Measurements from ENCODE around the gene ZNF765.
"Not testable (repeated sequence)": the region's sequence is repeated elsewhere in the genome, so short reads cannot be mapped to it uniquely, and the experiment has no call there.

ZNF765 gene

DNA sequence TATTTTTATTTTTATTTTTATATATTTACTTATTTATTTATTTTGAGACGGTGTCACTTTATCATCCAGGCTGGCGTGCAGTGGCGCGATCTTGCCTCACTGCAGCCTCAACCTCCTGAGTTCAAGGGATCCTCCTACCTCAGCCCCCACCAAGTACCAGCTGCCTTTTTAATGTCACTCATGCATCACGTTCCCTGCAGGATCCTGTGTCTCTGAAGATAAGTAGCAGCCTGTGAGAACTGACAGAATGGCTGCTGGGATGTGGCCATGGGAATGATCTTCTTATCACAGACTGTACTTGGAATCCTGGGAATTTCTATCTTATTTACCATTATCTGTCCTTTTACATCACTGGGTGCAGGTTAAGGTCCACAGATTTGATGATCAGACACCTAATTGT, 27.6 kb downstream of the ZNF765 start:
- DNase-seq (ENCODE audit: low spot score) = no peak

- not testable (repeated sequence) for DNase-seq (ENCODE audit: low spot score)
These were observed 28.1 kb downstream of the ZNF765 start for GRCh38 chr19:53423074-53423473.

DNA sequence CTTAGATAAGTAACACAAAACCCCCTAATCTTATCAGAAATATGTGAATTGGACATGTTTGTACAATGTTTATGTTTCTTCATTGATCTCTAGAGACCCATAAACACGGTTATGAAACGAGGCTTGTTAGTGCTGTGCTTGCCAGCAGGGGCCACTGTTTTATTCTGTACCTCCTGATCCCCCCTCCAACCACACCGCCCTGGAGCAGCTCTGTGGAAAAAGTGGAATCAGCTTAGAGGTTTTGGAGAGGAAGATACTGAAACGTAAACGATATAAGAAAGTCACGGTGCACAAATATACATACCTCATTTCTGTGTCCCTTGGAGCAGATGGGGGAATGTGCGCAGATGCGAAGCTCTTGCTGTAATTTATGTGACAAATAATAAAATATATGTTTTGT, 28.7 kb downstream of the ZNF765 start:
- not testable (repeated sequence) for DNase-seq (ENCODE audit: low spot score)

DNA sequence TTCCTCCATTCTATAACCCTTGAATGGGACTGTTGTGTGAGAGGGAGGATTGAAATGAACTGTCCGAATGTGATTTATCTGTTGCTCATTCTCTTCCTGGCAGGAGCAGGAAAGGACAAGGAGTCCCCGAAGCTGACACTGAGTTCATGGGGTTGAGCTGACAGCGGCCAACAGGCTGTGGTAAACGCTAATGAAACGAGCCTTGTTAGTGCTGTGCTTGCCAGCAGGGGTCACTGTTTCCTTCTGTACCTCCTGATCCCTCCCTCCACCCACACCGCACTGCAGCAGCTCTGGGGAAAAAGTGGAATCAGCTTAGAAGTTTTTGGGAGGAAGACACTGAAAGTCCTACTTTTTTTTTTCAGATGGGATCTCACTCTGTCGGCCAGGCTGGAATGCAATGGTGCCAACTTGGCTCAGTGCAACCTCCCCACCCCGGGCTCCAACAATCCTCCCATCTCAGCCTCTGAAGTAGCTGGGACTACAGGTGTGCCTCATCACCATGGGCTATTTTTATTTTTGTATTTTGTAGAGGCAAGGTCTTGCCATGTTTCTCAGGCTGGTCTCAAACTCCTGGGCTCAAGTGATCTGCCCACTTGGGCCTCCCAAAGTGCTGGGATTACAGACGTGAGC, 30.1 kb downstream of the ZNF765 start:
- peak; percentile 75 for DNase-seq (ENCODE audit: low spot score)

DNA sequence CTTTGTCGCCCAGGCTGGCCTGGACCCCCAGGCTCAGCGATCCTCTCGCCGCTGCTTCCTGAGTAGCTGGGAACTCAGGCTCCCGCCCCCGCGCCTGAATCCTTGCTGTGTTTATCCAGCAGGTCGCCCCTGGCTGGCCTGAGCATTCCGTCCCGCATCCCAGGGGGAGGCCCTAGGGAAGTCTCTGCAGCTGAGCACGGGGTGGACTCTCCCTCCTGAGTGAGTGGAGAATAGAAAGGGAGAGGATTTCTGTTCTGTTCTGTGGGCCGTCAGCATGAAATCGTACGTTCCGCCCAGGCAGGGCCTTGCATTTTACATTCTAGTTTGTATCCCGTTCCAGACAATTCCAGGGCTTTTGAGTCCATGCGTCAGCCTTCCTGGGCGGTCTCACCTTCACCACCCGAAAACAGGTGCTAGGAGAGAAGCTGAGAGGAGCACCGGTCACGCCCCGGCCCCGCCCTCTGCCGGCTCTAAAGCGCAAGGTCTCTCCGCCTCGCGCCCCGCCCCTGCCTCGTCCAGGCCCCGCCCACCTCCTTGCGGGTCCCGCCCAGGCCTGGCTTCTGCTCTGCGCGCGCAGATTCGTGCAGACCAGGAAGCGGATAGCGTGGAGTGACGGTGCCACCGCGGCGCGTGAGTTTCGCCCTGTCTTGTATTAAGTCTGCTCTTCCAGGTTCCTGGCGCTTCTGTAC, 36.6 kb downstream of the ZNF765 start, which contains the start of gene ZNF761:
Gene ZNF761 (plus strand): TSS at position 586 of the 689 bp plus-strand sequence. CDS start 15,285 bp downstream, outside the sequence.
- DNase-seq (ENCODE audit: low spot score) = peak; percentile 87

DNA sequence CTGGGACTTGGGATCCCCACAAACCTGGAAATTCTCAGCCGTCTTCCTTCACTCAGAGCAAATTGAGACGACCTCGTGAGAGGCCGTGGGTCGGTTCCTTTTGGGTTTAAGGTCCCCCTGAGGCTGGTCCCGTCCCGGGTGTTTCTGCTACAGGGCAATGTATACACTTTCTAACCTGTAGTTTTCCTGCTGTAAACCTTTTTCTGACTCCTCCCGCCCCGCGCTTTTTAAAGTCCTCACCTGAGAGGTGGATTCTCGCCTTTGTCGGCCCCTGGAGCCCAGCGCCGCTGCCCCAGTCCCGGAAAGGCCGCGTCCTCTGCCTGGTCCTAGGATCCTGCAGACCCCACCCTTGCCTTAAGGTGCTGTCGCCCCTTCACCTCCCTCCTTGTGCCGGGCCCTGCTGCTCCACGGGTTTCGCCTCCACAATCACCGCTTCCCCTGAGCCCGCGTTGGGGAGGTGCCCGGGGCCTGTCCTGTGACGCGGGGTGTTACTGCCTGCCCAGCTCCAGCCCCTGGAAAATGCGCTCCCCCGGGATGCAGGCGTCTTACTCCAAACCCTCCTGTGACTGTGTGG, 37.2 kb downstream of the ZNF765 start:
- DNase-seq (ENCODE audit: low spot score) = peak; percentile 7

DNA sequence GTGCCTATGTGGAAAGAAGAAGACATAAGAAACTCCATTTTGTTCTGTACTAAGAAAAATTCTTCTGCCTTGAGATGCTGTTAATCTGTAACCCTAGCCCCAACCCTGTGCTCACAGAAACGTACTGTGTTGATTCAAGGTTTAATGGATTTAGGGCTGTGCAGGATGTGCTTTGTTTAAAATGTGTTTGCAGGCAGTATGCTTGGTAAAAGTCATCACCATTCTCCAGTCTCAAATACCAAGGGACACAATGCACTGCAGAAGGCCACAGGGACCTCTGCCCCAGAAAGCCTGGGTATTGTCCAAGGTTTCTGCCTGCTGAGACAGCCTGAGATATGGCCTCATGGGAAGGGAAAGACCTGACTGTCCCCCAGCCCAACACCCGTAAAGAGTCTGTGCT, 48.9 kb downstream of the ZNF765 start:
- not testable (repeated sequence) for DNase-seq (ENCODE audit: low spot score)

GRCh38 chr19:53447196-53447595, 52.2 kb downstream of the ZNF765 start:
- not testable (repeated sequence) for DNase-seq (ENCODE audit: low spot score)

GRCh38 chr19:53455828-53456227, 60.9 kb downstream of the ZNF765 start:
- no peak for DNase-seq (ENCODE audit: low spot score)

- not testable (repeated sequence) for DNase-seq (ENCODE audit: low spot score)
These were observed 65.3 kb downstream of the ZNF765 start for GRCh38 chr19:53460131-53460721.

DNA sequence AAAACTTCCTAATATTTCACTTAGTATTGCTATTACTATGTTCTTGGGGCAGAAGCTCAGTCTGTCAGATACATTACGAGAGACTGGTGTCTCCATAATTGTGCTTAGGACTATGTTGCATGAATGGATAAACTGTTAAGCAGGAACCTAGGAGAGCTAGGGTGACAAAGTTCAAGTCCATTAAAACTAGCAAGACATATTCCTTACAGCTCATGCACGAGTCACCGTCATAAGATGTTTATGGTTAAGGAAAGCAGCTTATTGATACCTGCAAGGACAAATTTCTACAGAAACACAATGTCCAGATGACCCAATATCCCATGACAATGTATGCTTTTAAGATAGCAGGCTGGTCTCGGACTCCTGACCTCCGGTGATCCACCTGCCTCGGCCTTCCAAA, 66.9 kb downstream of the ZNF765 start:
- DNase-seq (ENCODE audit: low spot score) = no peak

DNA sequence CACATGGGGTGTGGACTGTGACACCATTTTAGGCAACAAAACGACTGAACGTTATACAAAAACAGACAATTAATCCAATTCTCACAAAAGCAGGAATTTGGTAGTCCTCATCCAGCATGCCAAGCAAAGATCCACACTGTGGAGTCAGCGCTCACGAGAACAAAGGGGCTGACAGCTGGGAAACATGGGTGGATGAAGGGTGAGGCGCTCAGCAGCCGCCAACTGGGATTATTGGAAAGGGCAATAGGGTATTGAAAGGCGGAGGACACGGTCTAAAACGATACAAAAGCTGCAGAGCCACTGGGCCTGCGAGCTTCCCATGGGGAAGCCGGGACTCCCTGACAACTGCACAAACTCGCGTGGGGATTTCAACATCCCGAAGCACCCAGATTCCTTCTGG, 67.9 kb downstream of the ZNF765 start:
- no peak for DNase-seq (ENCODE audit: low spot score)

DNA sequence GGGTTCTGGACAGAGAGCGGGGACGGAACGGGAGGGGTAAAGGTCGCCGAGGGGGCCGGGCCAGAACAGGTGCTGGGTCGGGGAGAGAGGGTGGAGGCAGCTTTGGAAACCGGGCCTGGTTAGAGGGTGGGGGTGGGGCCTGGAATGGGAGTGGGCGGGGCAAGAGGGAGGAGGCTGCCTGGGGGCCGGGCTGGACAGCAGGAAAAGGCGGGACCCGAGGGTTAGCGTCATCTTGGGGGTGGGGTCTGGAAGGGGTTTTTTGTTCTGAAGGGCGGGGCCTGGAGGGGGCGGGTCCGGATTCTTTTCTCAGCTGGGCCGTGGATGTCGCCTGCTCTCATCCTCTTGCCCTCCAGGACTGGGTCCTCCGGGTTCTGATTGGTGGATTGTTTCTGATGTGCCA, 68.3 kb downstream of the ZNF765 start:
- DNase-seq (ENCODE audit: low spot score) = peak; percentile 5

GRCh38 chr19:53466726-53467484, 72.0 kb downstream of the ZNF765 start:
- DNase-seq (ENCODE audit: low spot score) = peak; percentile 20

DNA sequence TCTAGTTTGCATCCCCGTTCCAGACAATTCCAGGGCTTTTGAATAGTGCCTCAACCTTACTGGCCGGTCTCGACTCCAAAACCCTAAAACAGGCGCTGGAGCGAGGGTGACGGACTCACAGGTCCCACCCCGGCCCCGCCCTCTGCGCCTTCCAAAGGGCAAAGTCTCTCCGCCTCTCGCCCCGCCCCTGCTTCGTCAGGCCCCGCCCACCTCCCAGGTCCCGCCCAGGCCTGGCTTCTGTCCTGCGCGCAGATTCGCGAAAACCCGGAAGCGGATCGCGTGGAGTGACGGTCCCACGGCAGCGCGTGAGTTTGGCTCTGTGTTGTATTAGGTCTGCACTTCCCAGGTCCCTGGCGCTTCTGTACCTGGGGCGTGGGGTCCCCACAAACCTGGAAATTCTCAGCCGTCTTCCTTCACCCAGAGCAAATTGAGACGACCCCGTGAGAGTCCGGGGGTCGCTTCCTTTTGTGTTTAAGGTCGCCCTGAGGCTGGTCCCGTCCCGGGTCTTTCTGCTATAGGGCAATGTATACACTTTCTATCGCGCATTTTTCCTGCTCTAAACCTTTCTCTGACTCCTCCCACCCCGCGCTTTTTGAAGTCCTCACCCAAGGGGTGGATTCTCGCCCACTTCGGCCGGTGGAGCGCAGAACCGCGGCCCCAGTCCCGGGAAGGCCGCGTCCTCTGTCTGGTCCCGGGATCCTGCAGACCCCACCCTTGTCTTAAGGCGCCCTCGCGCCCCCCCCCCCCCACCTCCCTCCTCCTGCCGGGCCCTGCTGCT, 72.7 kb downstream of the ZNF765 start, which contains the start of gene ZNF813:
Gene ZNF813 (plus strand): TSS at position 249 of the 778 bp plus-strand sequence. CDS start 16,090 bp downstream, outside the sequence.
- DNase-seq (ENCODE audit: low spot score) = peak; percentile 85

DNA sequence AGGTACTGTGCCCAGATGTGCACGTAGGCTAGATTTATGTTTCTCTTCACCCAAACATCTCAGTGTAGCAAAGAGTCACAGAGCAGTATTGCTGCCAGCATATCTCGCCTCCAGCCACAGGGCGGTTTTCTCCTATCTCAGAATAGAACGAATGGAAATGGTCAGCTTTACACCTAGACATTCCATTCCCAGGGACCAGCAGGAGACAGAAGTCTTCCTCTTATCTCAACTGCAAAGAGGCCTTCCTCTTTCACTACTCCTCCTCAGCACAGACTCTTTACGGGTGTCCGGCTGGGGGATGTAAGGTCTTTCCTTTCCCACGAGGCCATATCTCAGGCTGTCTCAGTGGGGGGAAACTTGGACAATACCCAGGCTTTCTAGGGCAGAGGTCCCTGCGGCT, 73.7 kb downstream of the ZNF765 start:
- not testable (repeated sequence) for DNase-seq (ENCODE audit: low spot score)

DNA sequence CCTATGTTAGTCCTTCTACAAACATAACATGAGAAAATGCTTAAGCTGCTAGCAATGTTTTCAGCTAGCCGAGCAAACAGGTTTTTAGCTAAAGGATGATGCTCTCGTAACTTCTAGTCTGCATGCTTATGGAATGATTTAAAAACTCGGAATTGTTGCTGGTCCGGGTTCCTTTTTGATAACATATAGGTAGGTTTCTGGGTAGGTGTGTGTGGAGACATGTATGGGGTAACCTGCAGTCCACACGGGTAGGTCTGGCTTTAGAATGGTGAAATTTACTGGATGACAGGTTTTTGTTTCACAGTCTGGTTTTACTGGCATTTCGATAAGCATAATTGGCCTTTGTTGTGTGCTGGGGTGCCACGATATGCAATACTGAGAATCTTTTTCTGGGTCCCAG, 77.0 kb downstream of the ZNF765 start:
- DNase-seq (ENCODE audit: low spot score) = no peak

- not testable (repeated sequence) for DNase-seq (ENCODE audit: low spot score)
These were observed 79.9 kb downstream of the ZNF765 start for GRCh38 chr19:53474832-53475231.

DNA sequence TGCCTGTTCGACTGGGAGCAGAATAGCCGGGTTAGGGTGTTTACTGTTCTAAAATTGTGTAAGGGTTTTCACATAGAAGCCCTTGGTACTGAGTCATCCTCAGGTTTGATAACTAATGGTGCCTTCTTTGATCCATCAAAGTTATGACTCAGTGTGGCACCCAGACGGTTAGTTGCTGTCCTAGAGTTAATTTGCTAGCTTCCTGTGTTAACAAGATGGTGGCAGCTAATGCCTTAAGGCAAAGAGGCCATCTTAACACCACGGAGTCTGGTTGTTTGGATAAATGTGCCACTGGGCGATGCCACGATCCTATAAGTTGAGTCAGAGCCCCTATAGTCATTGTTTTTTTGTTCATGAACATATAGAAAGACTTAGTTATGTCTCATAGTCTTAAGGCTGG, 80.5 kb downstream of the ZNF765 start:
- DNase-seq (ENCODE audit: low spot score) = not testable (repeated sequence)
